Uterus (tissue), 4 donors: ENCODE measurements around the gene NCKAP1. TPM values are rescaled to one million over a fixed set of nuclear protein-coding genes. Genes with fewer than 3 reads are reported as not detected.

Experiments used
- DNase-seq, 2 donors: peaks; one replicate each; pipeline ENCODE4 v3.0.0-alpha.2; 2019 to 2020
- H3K27ac ChIP-seq, 2 donors: fragments of 200-600 bp; sonication (generic); 1 replicate in 1 of 2; 2 replicates in 1 of 2; pipeline ENCODE4 v1.5.1; 2016 to 2018
- H3K27me3 ChIP-seq, 2 donors: fragments of 200-600 bp; sonication (generic); one replicate each; pipeline ENCODE4 v1.5.1; 2018 to 2019; ENCODE audit warnings: control low read depth in 1 of 2
- H3K36me3 ChIP-seq, 2 donors: fragments of 200-600 bp; sonication (generic); one replicate each; pipeline ENCODE4 v1.5.1; 2019; ENCODE audit warnings: control low read depth in 1 of 2
- H3K4me1 ChIP-seq, 2 donors: fragments of 200-600 bp; sonication (generic); one replicate each; pipeline ENCODE4 v1.5.1; 2018 to 2019; ENCODE audit warnings: control low read depth in 1 of 2
- H3K4me3 ChIP-seq, 2 donors: fragments of 200-600 bp; sonication (generic); 1 replicate in 1 of 2; 2 replicates in 1 of 2; pipeline ENCODE4 v1.5.1; 2018 to 2019; ENCODE audit warnings: mild to moderate bottlenecking in 1 of 2
- H3K9me3 ChIP-seq, 2 donors: fragments of 200-600 bp; sonication (generic); one replicate each; pipeline ENCODE4 v1.5.1; 2019; ENCODE audit warnings: control low read depth in 1 of 2
- POLR2A ChIP-seq, 2 donors: fragments of 450-650 bp; IDR thresholded peaks; one replicate each; pipeline ENCODE4 v1.6.1; 2016; ENCODE audit warnings: antibody characterized with exemption in 2 of 2, mild to moderate bottlenecking in 1 of 2, moderate library complexity in 1 of 2
- intact Hi-C: fragments of 100-400 bp; cut with DNase I; formaldehyde crosslinking; loops from one replicate; pipeline ENCODE4 v1.15.1; 2023; ENCODE audit warnings: low total_unique reads
- total RNA-seq, 4 donors: library from RNA; depleted of rRNA in 3 of 4; stranded (reverse); fragments of >200 nt in 3 of 4; gene quantifications; one replicate each; pipeline versions ENCODE4 v1.1.0 to v1.2.4, GENCODE V29; 2014 to 2023
- TF ChIP-seq, protein P1 (sequence below), 4 experiments: fragments of 200-600 bp in 2 of 4; fragments of 450-650 bp in 2 of 4; sonication (generic) in 2 of 4; IDR thresholded peaks; one replicate each; pipeline ENCODE4 v1.5.1; 2016 to 2019; ENCODE audit warnings: antibody characterized with exemption in 4 of 4, mild to moderate bottlenecking in 2 of 4, moderate library complexity in 1 of 4
- donor health status: DM: yes; HTN: yes; CAD: no.

NCKAP1 gene
- total RNA-seq, 4 donors from 2014 or later: 55.3 to 284 (median 167) TPM

DNA sequence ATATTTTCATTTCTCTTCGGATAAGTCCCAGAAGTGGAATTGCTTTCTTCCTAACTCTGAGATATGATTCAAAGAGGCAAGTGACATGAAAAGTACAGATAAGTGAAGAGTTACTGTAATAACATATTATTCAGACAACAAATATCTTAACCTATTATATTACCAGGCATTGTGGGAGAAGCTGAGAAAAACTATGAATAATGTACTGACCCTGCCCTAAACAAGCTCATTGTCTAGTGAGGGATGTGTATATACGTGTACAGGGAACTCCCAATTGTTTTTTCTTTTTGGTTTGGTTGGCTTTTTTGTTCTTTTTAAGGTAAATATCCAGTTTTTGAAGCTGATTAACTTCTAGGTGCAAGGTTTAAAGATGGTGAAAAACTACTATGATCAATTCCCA is 26.5 kb downstream of the NCKAP1 start:
- intact Hi-C loops: no loop called here
- no peak for DNase-seq

DNA sequence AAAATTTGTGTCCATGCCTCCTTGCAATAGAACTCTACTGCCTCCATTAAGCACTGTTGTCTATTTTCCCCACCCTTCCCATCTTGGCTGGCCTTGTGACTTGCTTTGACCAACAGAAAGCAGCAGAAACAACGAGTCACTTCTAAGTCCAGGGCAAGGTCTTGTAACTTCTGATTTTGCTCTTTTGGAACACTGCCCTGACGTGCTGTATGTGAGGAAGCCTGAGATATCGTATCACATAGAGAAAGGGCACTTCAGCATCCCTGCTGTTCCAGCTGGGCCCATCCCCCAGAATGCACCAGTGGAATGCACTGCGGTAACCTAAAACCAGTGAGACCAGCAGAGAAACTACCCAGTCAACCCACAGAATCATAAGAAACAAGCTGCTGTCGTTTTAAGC is 28.1 kb downstream of the NCKAP1 start:
- intact Hi-C loops: no loop called here
- Histone ChIP-seq H3K27ac (no peak overlapping the region), H3K9me3 (no peaks in the 10 kb centered on the region), H3K4me1 (peaks cover 0 to 11% of the 10 kb centered on the region in 2 donors), H3K4me3 (no peak overlapping the region), H3K36me3 (no peaks in the 10 kb centered on the region), H3K27me3 (no peaks in the 10 kb centered on the region)
- TF ChIP-seq, protein P1, sequence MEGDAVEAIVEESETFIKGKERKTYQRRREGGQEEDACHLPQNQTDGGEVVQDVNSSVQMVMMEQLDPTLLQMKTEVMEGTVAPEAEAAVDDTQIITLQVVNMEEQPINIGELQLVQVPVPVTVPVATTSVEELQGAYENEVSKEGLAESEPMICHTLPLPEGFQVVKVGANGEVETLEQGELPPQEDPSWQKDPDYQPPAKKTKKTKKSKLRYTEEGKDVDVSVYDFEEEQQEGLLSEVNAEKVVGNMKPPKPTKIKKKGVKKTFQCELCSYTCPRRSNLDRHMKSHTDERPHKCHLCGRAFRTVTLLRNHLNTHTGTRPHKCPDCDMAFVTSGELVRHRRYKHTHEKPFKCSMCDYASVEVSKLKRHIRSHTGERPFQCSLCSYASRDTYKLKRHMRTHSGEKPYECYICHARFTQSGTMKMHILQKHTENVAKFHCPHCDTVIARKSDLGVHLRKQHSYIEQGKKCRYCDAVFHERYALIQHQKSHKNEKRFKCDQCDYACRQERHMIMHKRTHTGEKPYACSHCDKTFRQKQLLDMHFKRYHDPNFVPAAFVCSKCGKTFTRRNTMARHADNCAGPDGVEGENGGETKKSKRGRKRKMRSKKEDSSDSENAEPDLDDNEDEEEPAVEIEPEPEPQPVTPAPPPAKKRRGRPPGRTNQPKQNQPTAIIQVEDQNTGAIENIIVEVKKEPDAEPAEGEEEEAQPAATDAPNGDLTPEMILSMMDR (IDR thresholded peaks at IDR 0.05): no peak
- no peak for TF ChIP-seq POLR2A (IDR thresholded peaks at IDR 0.05)
- no peak for DNase-seq

More for the DNA sequence above, 26.5 kb downstream of the NCKAP1 start:
- H3K4me1 ChIP-seq: peaks cover 0 to 11% of the 10 kb centered on the region in 2 donors
- H3K27ac ChIP-seq: no peak overlapping the region
- no peak for TF ChIP-seq POLR2A (IDR thresholded peaks at IDR 0.05)
- TF ChIP-seq, protein P1 (IDR thresholded peaks at IDR 0.05): no peak
- no peaks in the 10 kb centered on the region for H3K27me3 ChIP-seq
- H3K9me3 ChIP-seq: no peaks in the 10 kb centered on the region
- H3K4me3 ChIP-seq: no peak overlapping the region
- H3K36me3 ChIP-seq: no peaks in the 10 kb centered on the region

DNA sequence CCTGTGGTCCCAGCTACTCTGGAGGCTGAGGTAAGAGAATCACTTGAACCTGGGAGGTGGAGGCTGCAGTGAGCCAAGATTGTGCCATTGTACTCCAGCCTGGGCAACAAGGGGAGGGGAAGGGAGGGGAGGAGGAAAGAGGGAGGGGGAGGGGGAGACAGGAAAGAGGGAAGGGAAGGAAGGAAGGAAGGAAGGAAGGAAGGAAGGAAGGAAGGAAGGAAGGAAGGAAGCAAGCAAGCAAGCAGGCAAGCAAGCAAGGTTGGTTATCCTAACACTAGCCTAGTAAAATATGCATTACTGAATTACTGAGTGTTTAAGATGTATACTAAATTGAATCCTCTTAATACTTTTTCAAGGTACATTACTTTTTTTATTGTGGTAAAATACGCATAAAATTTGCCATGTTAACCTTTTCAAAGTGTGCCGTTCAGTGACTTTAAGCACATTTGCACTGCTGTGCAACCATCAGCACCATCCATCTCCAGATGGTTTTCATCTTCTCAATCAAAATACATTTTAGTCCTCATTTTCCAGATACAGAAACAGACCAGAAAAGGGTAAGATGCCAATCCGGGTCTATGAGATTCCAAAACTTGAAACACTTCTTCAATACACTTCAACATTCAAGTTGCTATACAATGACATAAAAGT is 28.9 kb downstream of the NCKAP1 start:
- no peaks in the 10 kb centered on the region for H3K27me3 ChIP-seq

DNA sequence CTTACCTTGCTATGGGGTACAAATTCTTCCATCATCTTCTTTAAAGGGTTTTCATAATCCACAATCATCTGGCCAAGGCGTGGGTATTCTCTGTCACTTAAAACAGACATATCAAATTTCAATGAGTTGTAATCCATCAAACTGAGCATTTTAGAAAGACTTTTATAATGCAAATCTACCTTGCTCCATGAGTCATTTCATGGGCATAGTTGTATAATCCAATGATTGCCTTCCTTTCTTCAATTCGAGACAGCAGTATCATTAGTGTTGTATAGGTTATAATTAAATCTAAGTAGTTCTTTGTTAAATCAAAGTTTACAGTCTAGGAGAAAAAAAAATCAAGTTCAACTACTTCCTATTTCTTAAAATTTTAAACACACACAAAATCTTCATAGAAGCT is 36.3 kb downstream of the NCKAP1 start:
- Histone ChIP-seq H3K4me1 (no peaks in the 10 kb centered on the region), H3K36me3 (peaks cover 0 to 2% of the 10 kb centered on the region in 2 donors), H3K27ac (no peak overlapping the region), H3K9me3 (no peaks in the 10 kb centered on the region), H3K4me3 (no peak overlapping the region), H3K27me3 (no peaks in the 10 kb centered on the region)
- TF ChIP-seq, protein P1 (IDR thresholded peaks at IDR 0.05): no peak
- no peak for TF ChIP-seq POLR2A (IDR thresholded peaks at IDR 0.05)
- DNase-seq: no peak
- intact Hi-C loops: no loop called here

More for the DNA sequence above, 28.9 kb downstream of the NCKAP1 start:
- intact Hi-C loops: no loop called here
- TF ChIP-seq POLR2A (IDR thresholded peaks at IDR 0.05): no peak
- TF ChIP-seq, protein P1 (IDR thresholded peaks at IDR 0.05): no peak
- Histone ChIP-seq H3K9me3 (no peaks in the 10 kb centered on the region), H3K4me1 (peaks cover 0 to 11% of the 10 kb centered on the region in 2 donors), H3K36me3 (no peaks in the 10 kb centered on the region), H3K4me3 (no peak overlapping the region), H3K27ac (no peak overlapping the region)
- no peak for DNase-seq

DNA sequence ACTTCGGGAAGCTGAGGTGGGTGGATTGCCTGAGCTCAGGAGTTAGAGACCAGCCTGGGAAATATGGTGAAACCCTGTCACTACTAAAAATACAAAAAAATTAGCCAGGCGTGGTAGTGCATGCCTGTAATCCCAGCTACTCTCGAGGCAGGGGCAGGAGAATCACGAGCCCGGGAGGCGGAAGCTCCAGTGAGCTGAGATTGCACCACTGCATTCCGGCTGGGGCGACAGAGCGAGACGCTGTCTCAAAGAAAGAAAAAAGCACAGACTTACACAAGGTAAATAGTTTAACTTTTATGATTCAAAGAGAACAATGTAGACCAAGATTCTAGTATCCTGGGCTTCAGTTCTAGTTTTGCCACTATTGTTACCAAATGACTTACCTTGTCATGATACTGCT is 37.4 kb downstream of the NCKAP1 start:
- Histone ChIP-seq H3K9me3 (no peaks in the 10 kb centered on the region), H3K27ac (no peak overlapping the region), H3K4me1 (no peaks in the 10 kb centered on the region), H3K27me3 (no peaks in the 10 kb centered on the region), H3K4me3 (no peak overlapping the region), H3K36me3 (peaks cover 0 to 2% of the 10 kb centered on the region in 2 donors)
- no peak for DNase-seq
- intact Hi-C loops: no loop called here
- TF ChIP-seq, protein P1 (IDR thresholded peaks at IDR 0.05): no peak
- TF ChIP-seq POLR2A (IDR thresholded peaks at IDR 0.05): no peak
